HG03175 (cell line): ENCODE data around the gene GSK3A.

ENCODE experiments used
- ATAC-seq: cut with Tn5 transposase; IDR thresholded peaks from one replicate; pipeline ENCODE4 v1.9.1; 2021; ENCODE audit warnings: mild to moderate bottlenecking, moderate library complexity; ENCODE audit not compliant: unreplicated experiment

Gene GSK3A

GRCh38 chr19:42249769-42250168 lies 7.4 kb upstream of the GSK3A start:
- no peak for ATAC-seq

- ATAC-seq = no peak
Measured at GRCh38 chr19:42249149-42249750, 6.8 kb upstream of the GSK3A start.

GRCh38 chr19:42248270-42249148 lies 6.1 kb upstream of the GSK3A start:
- ATAC-seq = no peak

GRCh38 chr19:42247640-42248199 lies 5.3 kb upstream of the GSK3A start:
- ATAC-seq = no peak

- no peak for ATAC-seq
Measured at GRCh38 chr19:42246922-42247639, 4.7 kb upstream of the GSK3A start.

GRCh38 chr19:42246143-42246921 lies 3.9 kb upstream of the GSK3A start:
- no peak for ATAC-seq

- no peak for ATAC-seq
Measured at GRCh38 chr19:42245231-42245630, 2.8 kb upstream of the GSK3A start.

- ATAC-seq = peak; percentile 39
Measured at GRCh38 chr19:42244347-42245220, 2.2 kb upstream of the GSK3A start.

- ATAC-seq = peak; percentile 4
Measured at GRCh38 chr19:42242069-42242511, 312 bp downstream of the GSK3A start.

- ATAC-seq = no peak
Measured at GRCh38 chr19:42241279-42241678, 1.1 kb downstream of the GSK3A start.

GRCh38 chr19:42239544-42240220 lies 2.7 kb downstream of the GSK3A start:
- ATAC-seq = no peak

GRCh38 chr19:42235181-42235580 lies 7.2 kb downstream of the GSK3A start:
- ATAC-seq = no peak

GRCh38 chr19:42234364-42234763 lies 8.0 kb downstream of the GSK3A start:
- ATAC-seq = no peak

- ATAC-seq = no peak
Measured at GRCh38 chr19:42233678-42234292, 8.6 kb downstream of the GSK3A start.

GRCh38 chr19:42233106-42233505 lies 9.3 kb downstream of the GSK3A start:
- ATAC-seq = no peak

GRCh38 chr19:42232435-42232834 lies 10.0 kb downstream of the GSK3A start:
- no peak for ATAC-seq

- ATAC-seq = no peak
Measured at GRCh38 chr19:42230571-42230970, 11.8 kb downstream of the GSK3A start.

- no peak for ATAC-seq
Measured at GRCh38 chr19:42229855-42230351, 12.5 kb downstream of the GSK3A start.
